ENCODE data around the gene SAFB2.
"Not testable (repeated sequence)": the region's sequence is repeated elsewhere in the genome, so short reads cannot be mapped to it uniquely, and the experiment has no call there.

SAFB2 gene

DNA sequence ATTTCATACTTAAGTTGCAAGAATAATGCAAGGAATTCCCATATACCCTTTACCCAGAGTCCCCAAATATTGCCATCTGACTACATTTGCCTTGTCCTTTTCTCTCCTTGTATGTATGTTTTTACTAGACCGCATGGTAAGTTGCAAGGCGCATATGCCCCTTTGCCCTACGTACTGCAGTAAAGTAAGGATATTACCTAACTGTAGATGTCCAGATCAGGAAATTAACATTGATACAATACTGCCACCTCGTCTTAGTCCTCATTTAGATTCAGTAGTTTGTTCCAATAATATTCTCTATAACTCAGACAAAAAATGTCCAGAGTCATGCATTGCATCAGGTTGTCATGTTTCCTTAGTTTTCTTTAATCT is 9.7 kb upstream of the SAFB2 start:
- DNase-seq, result no peak

DNA sequence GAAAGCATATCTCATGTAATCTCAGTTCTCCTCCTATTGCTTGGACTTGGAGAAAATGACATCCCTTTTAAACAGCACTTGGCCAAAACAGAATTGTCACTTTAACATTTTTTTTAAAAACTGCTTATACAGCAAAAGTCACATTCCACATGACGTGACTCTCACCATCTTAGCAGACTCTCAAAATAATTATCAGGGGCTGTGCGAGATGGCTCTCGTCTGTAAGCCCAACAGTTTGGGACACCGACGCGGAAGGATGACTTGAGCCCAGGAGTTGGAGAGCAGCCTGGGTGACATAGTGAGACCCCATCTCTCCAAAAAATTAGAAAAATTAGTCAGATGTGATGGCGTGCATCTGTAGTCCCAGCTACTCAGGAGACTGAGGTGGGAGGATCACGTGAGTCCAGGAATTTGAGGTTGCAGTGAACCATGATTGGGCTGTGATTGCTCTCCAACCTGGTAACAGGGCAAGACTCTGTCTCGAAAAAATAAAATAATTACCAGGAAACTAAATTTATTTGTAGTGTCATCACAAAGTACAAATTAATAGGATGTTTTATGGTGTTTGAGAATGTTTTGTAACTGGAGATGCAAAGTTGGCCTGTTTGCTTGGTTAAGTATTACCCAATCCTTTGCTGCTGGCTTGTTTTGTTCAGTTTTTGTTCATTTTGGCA is 9.1 kb upstream of the SAFB2 start:
- no peak for DNase-seq

DNA sequence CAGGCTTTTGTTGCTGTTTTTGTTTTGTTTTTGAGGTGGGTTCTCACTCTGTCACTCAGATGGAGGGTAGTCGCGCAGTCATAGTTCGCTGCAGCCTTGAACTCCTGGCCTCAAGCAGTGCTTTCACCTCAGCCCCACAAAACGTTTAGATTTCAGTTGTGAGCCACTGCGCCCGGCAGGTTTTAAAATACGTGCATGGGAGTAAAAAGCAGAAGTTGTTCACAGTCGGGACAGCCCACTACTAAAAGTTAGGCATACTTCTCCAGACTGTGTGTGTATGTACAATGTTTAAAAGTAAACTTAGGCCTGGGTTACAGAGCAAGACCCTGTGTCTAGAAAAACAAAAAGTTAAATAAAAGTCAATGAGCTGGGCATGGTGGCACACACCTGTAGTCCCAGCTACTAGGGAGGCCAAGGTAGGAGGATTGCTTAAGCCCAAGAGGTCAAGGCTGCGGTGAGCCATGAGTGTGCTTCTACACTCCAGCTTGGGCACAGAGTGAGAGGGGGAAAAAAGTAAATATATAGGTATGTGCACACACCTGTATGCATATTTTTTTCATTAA is 6.4 kb upstream of the SAFB2 start:
- DNase-seq, result no peak

DNA sequence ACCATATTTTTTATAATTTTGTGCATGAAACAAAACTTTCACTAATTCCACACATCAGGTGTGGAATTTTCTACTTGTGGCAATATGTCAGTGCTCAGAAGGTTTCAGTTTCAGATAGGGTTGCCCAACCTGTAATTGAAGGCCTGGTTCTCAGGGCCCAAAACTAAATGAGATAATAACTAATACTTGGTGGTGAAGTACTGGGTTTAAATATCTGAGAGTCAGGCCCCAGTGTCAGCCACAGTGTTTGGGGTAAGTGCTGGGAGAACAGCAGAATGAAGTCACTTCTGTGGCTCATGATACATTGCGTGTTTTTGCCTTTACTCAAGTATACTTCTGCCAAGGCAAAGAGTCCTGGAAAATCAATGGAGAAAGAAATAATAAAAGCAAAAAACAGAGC is 5.9 kb upstream of the SAFB2 start:
- no peak for DNase-seq

DNA sequence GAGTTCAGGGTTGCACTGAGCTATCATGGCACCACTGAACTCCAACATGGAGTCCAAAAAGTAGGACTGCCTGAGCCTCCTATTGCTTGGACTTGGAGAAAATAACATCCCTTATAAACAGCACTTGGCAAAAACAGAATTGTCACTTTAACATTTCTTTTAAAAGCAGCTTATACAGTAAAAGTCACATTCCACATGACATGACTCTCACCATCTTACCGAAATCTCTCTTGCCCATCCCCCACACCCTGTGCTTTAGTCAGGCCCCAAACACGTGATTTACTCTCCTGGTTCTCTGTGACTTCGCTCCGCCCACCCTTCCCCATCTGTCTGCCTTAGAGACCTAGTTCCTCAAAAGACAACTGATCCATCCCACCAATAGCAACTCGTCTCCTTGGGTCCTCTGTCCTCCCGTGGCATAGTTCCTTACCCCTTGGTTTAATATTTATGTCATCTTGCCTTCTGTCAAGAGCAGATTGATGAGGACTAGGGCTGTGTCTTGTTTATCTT is 4.9 kb upstream of the SAFB2 start:
- no peak for DNase-seq

DNA sequence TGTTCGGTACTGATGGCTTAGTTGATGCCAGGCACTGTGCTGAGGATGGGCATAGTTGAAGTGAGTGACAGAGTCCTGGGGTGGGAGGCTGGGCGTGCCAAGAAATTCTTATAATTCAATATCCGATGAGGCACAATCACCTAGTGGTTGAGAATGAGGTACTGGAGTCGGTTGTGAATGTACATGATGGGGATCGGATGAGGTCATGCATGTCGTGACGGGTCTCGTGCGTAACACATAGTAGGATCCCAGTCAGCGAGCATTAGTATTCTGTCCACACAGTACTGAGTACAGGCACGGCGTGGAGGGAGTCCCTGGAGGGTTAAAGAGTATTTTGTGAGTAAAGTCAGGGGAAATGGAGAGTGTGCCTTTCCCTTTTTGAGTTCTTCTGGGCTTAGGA is 3.1 kb upstream of the SAFB2 start:
- no peak for DNase-seq

DNA sequence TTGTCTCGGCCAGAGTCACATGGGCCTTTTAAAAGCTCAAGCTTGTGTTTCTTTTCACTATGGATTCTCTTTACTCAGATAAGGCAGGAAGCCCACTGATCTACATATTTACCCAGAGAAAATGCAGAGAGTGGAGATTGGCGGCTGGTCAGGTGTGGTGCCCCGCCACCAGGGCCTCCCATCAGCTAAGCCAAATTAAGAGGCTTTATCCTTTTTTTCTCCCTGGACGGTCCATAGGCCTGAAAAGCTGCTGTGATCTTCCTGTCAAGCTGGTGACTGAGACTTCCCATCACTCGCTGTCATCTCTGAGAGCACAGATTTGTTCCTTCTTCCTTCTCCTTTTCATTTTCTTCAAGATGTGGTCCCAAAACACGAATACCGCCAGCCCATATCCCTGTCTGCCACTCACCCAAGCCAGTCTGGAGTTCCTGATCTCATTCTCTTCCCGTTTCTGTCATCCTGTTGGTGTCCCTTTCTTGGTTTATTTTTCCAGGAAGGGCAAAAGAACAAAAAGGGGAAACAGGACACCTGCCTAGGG is 2.2 kb upstream of the SAFB2 start:
- DNase-seq, result no peak

DNA sequence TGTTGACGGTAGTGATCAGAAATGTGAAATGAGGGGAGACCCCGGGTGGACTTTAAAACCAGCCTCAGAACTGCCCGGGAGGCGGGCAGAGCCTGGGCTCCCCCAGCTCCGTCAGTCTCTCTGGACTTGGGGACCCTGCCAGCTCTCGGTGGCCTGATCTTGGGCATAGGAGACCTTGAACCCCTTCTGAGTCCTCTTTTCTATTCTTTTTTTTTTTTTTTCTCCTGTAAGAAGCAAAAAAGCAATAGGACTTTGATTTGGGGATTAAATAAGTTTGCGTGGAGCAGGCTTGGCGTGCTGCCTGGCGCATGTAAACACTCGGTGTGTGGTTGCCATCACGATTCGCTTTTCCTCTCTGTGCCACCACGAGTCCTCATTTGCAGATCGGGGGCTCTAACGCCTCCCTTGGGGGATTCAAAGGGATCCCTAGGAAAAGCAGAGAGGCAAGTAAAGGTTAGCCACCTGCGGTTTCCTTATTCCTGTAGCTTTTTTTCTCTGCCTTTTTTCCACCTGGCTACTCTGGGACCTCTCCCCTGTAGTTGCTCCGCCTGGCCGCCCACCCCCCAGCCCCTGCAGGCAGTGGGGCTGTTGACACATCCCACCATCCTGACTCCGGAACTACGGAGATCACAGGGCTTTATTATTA is 1.6 kb upstream of the SAFB2 start:
- peak; percentile 32 for DNase-seq

DNA sequence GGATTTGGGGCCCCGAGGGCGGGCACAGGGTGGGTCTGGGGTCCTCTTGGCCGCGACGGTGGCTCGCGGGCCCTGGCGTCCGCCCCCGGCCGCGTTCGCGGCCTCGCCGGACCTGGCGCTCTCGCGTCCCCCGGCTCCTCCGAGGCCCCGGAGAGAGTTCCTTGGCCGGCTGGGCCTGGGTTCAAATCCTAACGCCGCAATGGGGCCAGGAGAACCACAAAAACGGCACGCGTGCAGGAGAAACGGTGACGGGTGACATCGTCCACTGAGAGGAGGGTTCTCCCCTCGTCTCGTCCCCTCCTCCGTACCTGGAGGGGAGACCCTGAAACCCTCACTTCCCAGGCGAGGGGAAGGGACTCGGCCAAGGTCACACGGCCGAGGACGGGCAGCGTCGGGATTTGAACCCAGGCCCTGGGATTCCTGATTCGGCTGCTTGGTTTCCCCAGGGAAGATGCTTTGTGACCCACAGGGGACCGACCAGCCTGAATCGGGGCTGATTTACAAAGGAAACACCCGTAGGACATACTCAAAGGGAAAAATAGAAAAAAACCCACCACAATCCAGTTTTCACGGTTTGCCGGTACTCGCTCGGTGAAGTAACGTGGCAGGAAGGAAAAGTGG is 931 bp upstream of the SAFB2 start:
- DNase-seq, result no peak

DNA sequence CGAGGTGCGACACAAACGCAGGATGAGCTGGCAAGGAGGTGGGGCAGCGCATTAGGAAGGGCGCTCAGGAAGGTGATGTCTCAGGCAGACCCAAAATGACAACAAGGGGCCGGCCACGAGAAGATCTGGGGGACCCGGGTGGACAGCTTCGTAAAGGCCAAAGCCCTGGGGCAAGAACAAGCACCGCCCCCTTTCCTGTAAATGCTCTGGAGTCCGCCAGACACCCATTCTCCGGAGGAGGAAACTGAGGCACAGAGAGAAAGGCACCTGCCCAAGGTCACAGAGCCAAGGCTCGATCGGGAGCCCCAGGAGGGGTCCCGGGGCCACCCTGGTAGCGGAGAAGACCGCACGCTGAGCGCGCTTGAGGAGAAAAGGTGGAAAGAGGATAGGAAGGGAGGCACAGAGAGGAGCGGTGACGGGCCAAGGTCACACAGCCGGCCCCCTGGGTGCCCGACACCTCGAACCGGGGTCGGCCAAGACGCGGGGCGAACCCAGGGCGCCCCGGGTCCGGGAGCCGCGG is 571 bp downstream of the SAFB2 start:
- peak; percentile 35 for DNase-seq

DNA sequence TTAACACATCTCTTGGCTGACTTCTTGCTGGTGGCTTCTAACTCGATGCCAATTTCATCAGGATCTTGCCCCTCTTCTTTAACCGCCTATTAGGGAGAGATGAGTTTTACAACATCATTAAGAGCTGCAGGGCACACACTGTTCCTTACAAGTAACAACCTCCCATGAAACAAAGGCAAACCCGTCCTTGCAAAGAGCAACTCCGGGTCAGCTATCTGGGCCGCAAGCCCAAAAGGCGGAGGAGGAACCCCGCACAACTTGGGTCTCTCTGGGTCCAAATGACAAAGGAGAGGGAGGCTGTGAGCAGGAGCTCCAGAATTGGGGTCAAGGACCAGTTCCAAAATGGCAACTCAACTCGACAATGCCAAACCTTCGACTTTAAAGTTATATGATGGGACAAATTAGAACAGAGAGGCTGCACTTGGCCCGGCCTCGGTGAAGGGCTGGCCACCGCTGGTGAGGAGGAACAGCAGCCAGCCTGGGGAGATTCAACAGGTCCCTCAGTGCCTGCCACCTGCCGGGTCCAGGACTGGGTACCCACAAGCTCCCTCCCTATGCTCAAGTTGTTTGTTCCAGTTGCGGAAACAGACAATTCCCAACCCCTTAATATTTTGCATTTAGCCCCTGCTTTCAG is 1.1 kb downstream of the SAFB2 start:
- DNase-seq, result no peak

DNA sequence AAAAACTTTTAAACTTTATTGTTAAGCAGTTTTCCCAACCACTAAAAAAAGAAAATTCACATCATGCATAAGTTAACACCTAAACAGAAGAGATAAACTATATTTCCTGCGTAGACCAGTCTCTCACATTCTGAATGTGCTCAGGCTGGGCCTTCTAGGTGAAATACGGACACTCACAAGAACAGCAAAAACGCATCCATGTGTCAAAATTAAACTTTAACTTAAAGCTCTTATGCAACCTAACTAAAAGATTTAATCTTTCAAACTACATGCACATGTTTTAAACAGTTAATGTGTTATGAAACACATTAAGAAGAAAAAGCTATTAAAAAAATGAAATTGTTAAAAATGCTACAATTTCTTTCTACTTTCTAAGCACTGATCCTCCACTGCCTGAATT is 2.6 kb downstream of the SAFB2 start:
- no peak for DNase-seq

DNA sequence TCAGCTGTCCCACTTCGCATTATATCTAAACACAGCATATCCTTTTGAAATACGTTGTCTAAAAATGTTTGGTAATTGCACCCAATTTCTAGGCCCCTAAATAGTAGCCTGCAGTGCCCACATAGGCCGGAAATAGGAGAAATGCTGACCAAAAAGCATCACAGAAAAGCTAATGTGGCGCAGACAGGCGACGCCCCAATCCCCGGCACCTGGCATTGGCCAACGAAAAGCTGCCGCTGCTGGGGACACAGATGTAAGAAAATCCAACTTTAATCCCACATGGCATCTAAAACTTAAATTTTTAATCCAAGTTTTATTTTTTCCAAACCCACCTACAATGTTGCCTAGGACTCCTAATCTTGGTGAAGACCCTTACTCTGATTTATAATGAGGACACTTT is 4.0 kb downstream of the SAFB2 start:
- no peak for DNase-seq

DNA sequence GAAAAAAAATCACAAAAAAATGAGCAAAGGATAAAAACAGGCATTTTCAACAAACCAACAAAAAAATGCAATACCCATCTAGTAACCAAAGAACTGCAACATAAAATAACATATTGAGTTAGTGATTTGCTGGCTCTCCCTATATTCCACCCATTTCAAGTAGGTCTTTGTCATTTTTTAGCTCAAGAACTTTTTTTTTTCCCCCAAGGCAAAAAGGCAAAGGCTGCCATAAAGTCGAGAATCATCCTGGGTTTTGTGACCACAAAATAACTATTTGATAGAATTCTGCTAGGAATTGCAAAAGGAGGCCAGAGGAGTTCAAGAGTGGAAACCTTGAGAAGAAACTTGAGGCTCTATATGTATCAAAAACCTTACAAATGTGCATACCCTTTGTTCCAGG is 5.5 kb downstream of the SAFB2 start:
- no peak for DNase-seq

DNA sequence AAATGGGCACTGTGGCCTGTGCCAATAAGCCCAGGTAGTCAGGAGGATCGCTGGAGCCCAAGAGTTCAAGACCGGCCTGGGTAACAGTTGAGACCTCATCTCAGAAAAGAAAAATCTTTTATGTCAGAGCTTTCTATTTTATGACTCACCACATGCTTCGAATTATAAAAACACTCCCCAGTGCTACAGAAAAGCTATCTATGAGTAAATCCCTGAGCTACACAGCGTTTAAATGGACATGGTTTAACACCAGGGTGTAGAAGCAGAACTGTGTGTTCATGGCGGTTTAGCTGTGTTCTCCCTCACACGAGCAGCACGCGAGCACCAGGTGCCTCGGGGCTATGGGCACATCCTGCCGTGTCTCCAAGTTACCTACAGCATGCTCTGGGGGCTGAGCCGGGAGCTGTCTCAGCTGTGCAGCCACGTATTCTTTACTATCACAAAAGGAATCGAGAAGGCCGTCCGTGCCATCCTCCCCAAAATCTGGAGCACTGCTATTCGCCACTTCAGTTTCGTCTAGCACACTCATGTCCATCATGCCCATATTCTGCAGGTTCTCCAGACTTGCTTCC is 6.7 kb downstream of the SAFB2 start:
- DNase-seq, result no peak

DNA sequence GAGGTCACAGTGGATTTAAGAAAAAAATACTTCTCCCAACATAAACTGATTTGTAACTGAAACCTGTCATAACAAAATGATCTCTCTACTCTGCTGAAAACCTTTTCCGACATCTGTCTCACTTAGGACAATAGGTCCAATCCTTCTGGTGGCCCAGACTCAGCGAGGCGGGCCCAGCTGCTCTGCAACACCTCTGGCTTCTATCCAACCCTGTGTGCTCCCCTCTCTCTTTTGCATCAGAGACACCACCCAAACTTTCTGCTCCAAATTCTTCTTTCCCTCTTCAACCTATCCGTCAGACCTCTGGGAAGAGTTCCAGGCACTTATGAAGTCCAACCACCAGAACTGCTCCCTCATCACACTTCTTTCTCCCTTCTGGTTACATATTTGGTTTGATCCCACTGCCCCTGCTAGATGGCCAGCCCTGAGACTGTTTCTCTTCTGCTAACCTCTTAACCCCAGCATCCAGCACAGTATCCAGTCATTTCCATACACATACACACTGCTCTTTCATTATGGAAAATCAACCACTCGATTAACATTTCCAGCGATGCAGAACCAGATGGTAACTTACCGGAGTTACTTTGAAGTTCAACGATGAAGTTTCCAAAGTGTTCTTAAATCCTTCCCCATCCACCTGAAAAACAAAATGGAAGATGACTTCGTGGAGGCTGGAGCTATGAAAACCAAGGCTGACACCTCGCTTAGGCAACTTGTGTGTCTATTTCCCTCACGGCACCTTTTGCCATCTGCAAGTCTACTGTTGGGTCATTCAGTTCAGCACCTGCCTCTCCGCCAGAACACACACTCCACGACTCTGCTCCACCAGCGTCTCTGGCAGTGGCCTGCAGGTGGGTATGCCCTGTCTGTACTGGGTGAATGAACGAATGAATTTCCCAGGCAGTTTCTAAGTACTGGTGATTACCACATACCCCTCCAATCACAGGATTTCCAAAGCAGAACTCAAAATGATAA is 9.4 kb downstream of the SAFB2 start:
- DNase-seq, result no peak

DNA sequence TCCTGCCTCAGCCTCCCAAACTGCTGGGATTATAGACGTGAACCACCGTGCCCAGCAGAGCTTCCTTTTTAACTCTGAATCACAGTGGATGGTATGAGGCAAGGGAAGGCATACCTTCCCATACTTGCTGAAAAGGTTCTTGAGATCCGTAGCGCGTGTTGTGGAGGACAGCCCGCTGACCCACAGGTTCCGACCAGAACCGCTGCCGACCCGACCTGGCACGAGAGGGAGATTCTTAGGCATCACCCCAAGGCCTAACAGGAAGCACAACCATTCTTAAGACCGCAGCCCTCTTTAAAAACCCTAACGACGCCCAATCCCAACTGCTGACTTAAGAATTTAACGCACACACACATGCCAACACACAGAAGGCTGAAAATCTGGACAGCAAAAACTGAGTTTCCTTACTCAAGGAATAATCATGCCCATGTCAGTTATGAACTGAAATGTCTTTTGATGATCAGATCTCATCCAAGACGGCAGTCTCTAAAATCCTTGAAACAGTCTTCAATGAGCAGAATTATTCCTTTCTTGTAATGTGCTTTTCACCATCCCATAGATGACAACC is 12.6 kb downstream of the SAFB2 start:
- DNase-seq, result no peak

DNA sequence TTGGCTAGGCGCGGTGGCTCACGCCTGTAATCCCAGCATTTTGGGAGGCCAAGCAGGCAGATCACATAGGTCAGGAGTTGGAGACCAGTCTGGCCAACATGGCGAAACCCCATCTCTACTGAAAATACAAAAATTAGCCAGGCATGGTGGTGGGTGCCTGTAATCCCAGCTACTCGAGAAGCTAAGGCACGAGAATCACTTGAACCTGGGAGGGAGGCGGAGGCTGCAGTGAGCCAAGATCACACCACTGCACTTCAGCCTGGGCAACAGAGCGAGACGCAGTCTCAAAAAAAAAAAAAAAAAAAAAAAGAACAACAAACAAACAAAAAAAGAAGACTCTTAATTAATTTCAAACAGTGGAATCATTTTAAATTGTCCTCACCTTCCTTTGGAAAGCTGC is 13.8 kb downstream of the SAFB2 start:
- not testable (repeated sequence) for DNase-seq

DNA sequence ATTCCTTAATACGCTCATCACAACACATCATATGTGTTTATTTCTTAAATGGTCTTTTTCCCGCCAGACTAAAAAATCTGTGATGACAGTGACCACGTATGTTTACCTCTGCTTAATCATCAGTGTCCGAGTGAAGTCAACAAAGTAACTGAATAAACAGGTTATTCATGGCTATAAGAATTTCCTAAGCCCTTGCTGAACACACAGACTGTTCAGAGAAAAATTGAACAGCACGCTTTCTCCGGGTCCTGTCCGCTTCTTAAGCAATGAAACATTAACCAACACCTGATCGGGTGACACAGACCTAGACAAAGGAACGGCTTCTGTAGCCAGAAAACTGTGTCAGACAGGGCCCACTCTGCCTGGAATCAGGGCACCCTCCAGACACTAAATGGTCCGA is 14.3 kb downstream of the SAFB2 start:
- no peak for DNase-seq

DNA sequence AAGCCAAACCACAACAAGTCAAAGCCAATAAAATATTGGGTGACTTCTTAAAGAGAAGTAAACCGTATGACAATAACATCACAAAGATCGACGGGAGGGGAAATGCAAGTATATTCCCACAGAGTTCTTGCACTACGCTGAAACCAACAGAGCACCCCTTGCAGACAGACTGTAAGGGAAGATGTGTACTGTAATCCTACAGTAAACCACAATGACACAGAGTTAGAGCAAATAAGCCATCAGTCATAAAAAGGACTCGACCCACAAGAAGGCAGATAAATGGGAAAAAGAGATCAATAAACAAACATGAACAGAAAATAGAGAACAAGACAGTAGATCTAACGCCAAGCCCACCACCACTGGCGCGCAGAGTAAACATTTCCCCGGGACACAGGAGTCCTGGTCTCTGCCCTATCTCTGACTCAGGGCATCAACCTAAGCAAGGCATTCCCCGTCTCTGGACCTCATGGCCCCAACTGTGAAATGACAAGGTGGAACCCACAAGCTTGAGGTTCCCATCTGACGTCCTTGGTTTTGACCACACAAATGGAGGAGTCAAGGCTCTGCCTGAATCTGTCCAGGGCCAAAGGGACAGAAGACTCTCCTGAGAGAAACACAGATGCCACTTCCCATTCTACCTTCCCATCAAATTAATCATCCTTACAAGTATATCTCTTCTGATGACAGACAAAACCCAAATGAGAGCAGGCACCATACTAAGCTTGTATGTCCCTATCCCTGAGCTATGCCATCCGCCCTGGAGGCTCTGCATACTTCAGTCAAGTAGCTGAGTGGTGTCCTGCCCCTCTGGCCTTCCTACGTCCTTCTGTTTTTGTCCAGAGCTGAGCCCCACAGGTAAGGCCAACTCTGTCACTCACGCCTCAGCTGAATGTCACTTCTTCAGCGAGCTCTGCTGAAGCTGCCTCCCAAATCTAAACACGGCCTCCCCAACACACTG is 15.0 kb downstream of the SAFB2 start:
- no peak for DNase-seq
